NCI-H748 (cell line): Measurements from ENCODE around the gene HOXD4.

Experiments
- DNase-seq: peaks from one replicate; lab custom pipeline; 2025; ENCODE audit not compliant: unreplicated experiment; lab: John Stamatoyannopoulos, UW

The HOXD4 gene

GRCh38 chr2:176151442-176152287, at the start of gene HOXD4:
TSS of gene HOXD4 (plus strand) at chr2:176151550. CDS start at chr2:176151634, 84 bp downstream.
- no peak for DNase-seq

- no peak for DNase-seq
Measured at GRCh38 chr2:176101842-176102241, 49.5 kb upstream of the HOXD4 start.

GRCh38 chr2:176102309-176102866, 49.0 kb upstream of the HOXD4 start:
- no peak for DNase-seq

- no peak for DNase-seq
Measured at GRCh38 chr2:176103194-176103593, 48.2 kb upstream of the HOXD4 start.

GRCh38 chr2:176103742-176104315, 47.5 kb upstream of the HOXD4 start:
- DNase-seq, result no peak

- DNase-seq, result no peak
Measured at GRCh38 chr2:176104316-176105077, 46.9 kb upstream of the HOXD4 start.

GRCh38 chr2:176105078-176105729, 46.1 kb upstream of the HOXD4 start:
- no peak for DNase-seq

- DNase-seq, result no peak
Measured at GRCh38 chr2:176105730-176106580, 45.4 kb upstream of the HOXD4 start.

- peak; percentile 97 for DNase-seq
Measured at GRCh38 chr2:176106581-176107539, 44.5 kb upstream of the HOXD4 start, which contains the start of gene HOXD11. TSS of gene HOXD11 (plus strand) at chr2:176107280. CDS start at chr2:176107356, 76 bp downstream.

- DNase-seq, result peak; percentile 64
Measured at GRCh38 chr2:176107731-176108181, 43.6 kb upstream of the HOXD4 start.

GRCh38 chr2:176109192-176109901, 42.0 kb upstream of the HOXD4 start:
- DNase-seq, result peak; percentile 55

GRCh38 chr2:176109946-176110345, 41.4 kb upstream of the HOXD4 start:
- DNase-seq, result peak; percentile 46

- peak; percentile 58 for DNase-seq
Measured at GRCh38 chr2:176110415-176111308, 40.7 kb upstream of the HOXD4 start.

- peak; percentile 97 for DNase-seq
Measured at GRCh38 chr2:176111309-176111663, 40.1 kb upstream of the HOXD4 start.

- peak; percentile 64 for DNase-seq
Measured at GRCh38 chr2:176111846-176112374, 39.4 kb upstream of the HOXD4 start.

- peak; percentile 61 for DNase-seq
Measured at GRCh38 chr2:176112375-176113302, 38.7 kb upstream of the HOXD4 start.
